Stomach (tissue), 9 donors: ENCODE measurements around the gene ADI1. TPM values are rescaled to one million over a fixed set of nuclear protein-coding genes. Genes with fewer than 3 reads are reported as not detected.
A peak's percentile ranks its signal among the peaks of the same experiment; 100 is the strongest.

Experiments used
- DNase-seq, 2 donors: peaks; one replicate each; pipeline versions ENCODE4 v3.0.0 to v3.0.0-alpha.2; 2013 to 2019
- H3K27ac ChIP-seq, 5 donors: fragments of 200-600 bp in 4 of 5; sonication (generic) in 4 of 5; one replicate each; pipeline ENCODE4 v1.5.1; 2013 to 2019; ENCODE audit warnings: mild to moderate bottlenecking in 1 of 5, moderate library complexity in 1 of 5
- H3K27me3 ChIP-seq, 3 donors: fragments of 200-600 bp; sonication (generic); one replicate each; pipeline ENCODE4 v1.5.1; 2017 to 2019; ENCODE audit warnings: mixed run types in 1 of 3
- H3K36me3 ChIP-seq, 4 donors: fragments of 200-600 bp; sonication (generic); 1 replicate in 3 of 4; 2 replicates in 1 of 4; pipeline ENCODE4 v1.5.1; 2016 to 2019
- H3K4me1 ChIP-seq, 4 donors: fragments of 200-600 bp; sonication (generic); one replicate each; pipeline ENCODE4 v1.5.1; 2016 to 2019
- H3K4me3 ChIP-seq, 4 donors: fragments of 200-600 bp; sonication (generic) in 3 of 4; one replicate each; pipeline ENCODE4 v1.5.1; 2016 to 2019; ENCODE audit warnings: mild to moderate bottlenecking in 1 of 4
- H3K9me3 ChIP-seq, 4 donors: fragments of 200-600 bp; sonication (generic); one replicate each; pipeline ENCODE4 v1.5.1; 2016 to 2019
- CTCF ChIP-seq, 7 experiments: fragments of 450-650 bp in 4 of 7; fragments of 200-600 bp in 3 of 7; sonication (generic) in 3 of 7; IDR thresholded peaks; one replicate each; pipeline ENCODE4 v1.5.1; 2016 to 2019; ENCODE audit warnings: antibody characterized with exemption in 7 of 7, control low read depth in 2 of 7, mild to moderate bottlenecking in 1 of 7
- EP300 ChIP-seq: sonication (generic); formaldehyde crosslinking; IDR thresholded peaks from one replicate; pipeline ENCODE4 v1.6.1; 2017; ENCODE audit warnings: antibody characterized with exemption
- POLR2A ChIP-seq, 4 donors: fragments of 450-650 bp; IDR thresholded peaks; one replicate each; pipeline ENCODE4 v1.6.1; 2016; ENCODE audit warnings: antibody characterized with exemption in 4 of 4, control low read depth in 2 of 4, mild to moderate bottlenecking in 1 of 4, moderate library complexity in 1 of 4
- POLR2AphosphoS5 ChIP-seq, 3 donors: sonication (generic); formaldehyde crosslinking; IDR thresholded peaks; one replicate each; pipeline ENCODE4 v1.6.1; 2016; ENCODE audit warnings: antibody characterized with exemption in 3 of 3
- WGBS, 5 donors: extraction: QIAGEN DNeasy Blood & Tissue Kit in 3 of 5; methylation state at CpG; one replicate each; pipeline versions ENCODE4 v1.1.5 to v1.1.7; 2013 to 2018; 5-methylcytosine and 5-hydroxymethylcytosine counted together
- intact Hi-C: fragments of 100-400 bp; cut with DNase I; formaldehyde crosslinking; loops from one replicate; pipeline ENCODE4 v1.15.1; 2023; ENCODE audit warnings: low total_unique reads
- polyA plus RNA-seq, 3 donors: library from polyadenylated mRNA; stranded (reverse); fragments of 200-250 nt; gene quantifications; one replicate each; pipeline ENCODE4 v1.2.3, GENCODE V29; 2013
- total RNA-seq, 5 donors: library from RNA; depleted of rRNA; stranded (reverse); fragments of >200 nt; gene quantifications; one replicate each; pipeline versions ENCODE4 v1.1.0 to v1.2.3, GENCODE V29; 2014 to 2016
- donor health status: healthy with polysubstance abuse.
- donor health status: Bipolar disorder and iron deficiency.
- donor health status: healthy.

Gene ADI1
- total and polyA plus RNA-seq, 8 donors, result 25.1 to 124 (median 67.5) TPM

- H3K4me1 ChIP-seq, result peaks cover 18 to 55% (median 39%) of the 10 kb centered on the region in 4 donors
- H3K27ac ChIP-seq, result peak overlapping the region; percentile 18 to 91 (median 89)
- no peak overlapping the region for H3K4me3 ChIP-seq
- DNase-seq, result no peak
- TF ChIP-seq POLR2A (IDR thresholded peaks at IDR 0.05), result no peak
- TF ChIP-seq EP300, result no peak
- no peak for TF ChIP-seq POLR2AphosphoS5 (IDR thresholded peaks at IDR 0.05)
- no peak for TF ChIP-seq CTCF (IDR thresholded peaks at IDR 0.05)
- no peaks in the 10 kb centered on the region for H3K9me3 ChIP-seq
- peaks cover 0 to 13% (median 3%) of the 10 kb centered on the region in 4 donors for H3K36me3 ChIP-seq
- H3K27me3 ChIP-seq, result no peaks in the 10 kb centered on the region
- 90 to 98% (median 98%) methylated on average over 18 to 24 of the region's 24 CpGs for WGBS, 5 donors
- intact Hi-C loops, result no loop called here
Measured at GRCh38 chr2:3534251-3534814, 15.0 kb upstream of the ADI1 start.

- Histone ChIP-seq H3K36me3 (peaks cover 0 to 9% (median 0%) of the 10 kb centered on the region in 4 donors), H3K4me3 (peak overlapping the region in 2 of 4 donors; percentile 12 to 14), H3K4me1 (peaks cover 18 to 55% (median 39%) of the 10 kb centered on the region in 4 donors), H3K27me3 (no peaks in the 10 kb centered on the region), H3K9me3 (no peaks in the 10 kb centered on the region), H3K27ac (peak overlapping the region; percentile 63 to 91 (median 89))
- TF ChIP-seq POLR2A (IDR thresholded peaks at IDR 0.05), result no peak
- TF ChIP-seq POLR2AphosphoS5 (IDR thresholded peaks at IDR 0.05), result peak in 1 of 3 donors; percentile 32
- peak in 1 of 2 donors; percentile 60 for DNase-seq
- intact Hi-C loops, result no loop called here
- WGBS, 5 donors, result 55 to 84% (median 69%) methylated on average over 6 of the region's 6 CpGs
Measured at GRCh38 chr2:3533836-3534235, 14.5 kb upstream of the ADI1 start.

GRCh38 chr2:3532941-3533340 lies 13.6 kb upstream of the ADI1 start:
- DNase-seq, result peak in 1 of 2 donors; percentile 91
- intact Hi-C loops, result no loop called here
- peak overlapping the region; percentile 63 to 91 (median 89) for H3K27ac ChIP-seq
- H3K9me3 ChIP-seq, result no peaks in the 10 kb centered on the region
- TF ChIP-seq CTCF (IDR thresholded peaks at IDR 0.05) (no peak), POLR2AphosphoS5 (IDR thresholded peaks at IDR 0.05) (peak in 2 of 3 donors; percentile 32 to 43), EP300 (no peak), POLR2A (IDR thresholded peaks at IDR 0.05) (no peak)
- peak overlapping the region in 3 of 4 donors; percentile 12 to 15 (median 14) for H3K4me3 ChIP-seq
- H3K27me3 ChIP-seq, result no peaks in the 10 kb centered on the region
- peaks cover 18 to 55% (median 39%) of the 10 kb centered on the region in 4 donors for H3K4me1 ChIP-seq
- 41 to 69% (median 56%) methylated on average over 12 of the region's 12 CpGs for WGBS, 5 donors
- H3K36me3 ChIP-seq, result peaks cover 0 to 9% (median 0%) of the 10 kb centered on the region in 4 donors

DNA sequence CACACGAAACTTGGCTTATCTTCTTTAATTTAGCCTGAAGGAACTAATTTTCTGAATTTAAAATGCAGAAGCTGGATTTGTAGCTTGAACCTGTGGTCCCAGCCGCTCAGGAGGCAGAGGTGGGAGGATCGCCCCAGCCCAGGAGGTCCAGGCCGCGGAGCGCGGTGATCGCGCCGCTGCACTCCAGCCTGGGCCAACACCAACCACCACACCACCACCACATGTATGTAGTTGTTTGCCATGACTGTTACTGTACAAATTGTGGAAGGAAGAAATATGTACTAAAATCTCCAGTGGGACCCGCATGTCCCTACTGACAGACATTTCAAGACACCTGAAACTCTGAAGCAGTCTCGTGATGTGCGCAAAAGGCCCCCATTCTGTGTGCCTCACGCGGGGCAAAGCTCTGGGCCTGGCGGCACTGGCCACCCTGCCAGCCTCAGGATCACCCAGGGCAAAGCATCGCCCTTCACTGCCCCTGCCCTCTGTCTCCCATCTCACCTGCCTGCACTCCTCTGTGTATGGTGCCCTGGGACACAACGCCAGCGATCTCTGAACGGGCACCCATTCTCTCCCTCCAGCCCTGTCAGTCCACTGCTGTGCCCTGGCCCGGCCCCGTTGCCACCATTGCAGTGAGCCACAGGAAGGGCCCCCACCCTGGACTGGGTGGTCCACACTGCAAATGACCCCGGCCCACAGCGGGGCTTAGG lies 10.1 kb upstream of the ADI1 start:
- Histone ChIP-seq H3K9me3 (no peaks in the 10 kb centered on the region), H3K27me3 (no peaks in the 10 kb centered on the region), H3K27ac (no peak overlapping the region), H3K4me1 (peaks cover 7 to 38% (median 26%) of the 10 kb centered on the region in 4 donors), H3K36me3 (peaks cover 0 to 9% (median 0%) of the 10 kb centered on the region in 4 donors), H3K4me3 (no peak overlapping the region)
- no peak for DNase-seq
- TF ChIP-seq EP300, result no peak
- no peak for TF ChIP-seq POLR2A (IDR thresholded peaks at IDR 0.05)
- no peak for TF ChIP-seq CTCF (IDR thresholded peaks at IDR 0.05)
- TF ChIP-seq POLR2AphosphoS5 (IDR thresholded peaks at IDR 0.05), result no peak
- 96 to 98% (median 97%) methylated on average over 24 of the region's 24 CpGs for whole genome bisulfite sequencing, 5 donors
- intact Hi-C loops, result no loop called here
